HG03064 (cell line): Measurements from ENCODE around the gene LPP.
"Not testable (repeated sequence)": the region's sequence is repeated elsewhere in the genome, so short reads cannot be mapped to it uniquely, and the experiment has no call there.

ENCODE experiments used
- ATAC-seq: cut with Tn5 transposase; IDR thresholded peaks from one replicate; pipeline ENCODE4 v1.9.1; 2021; ENCODE audit warnings: low read depth; ENCODE audit not compliant: unreplicated experiment

The LPP gene

DNA sequence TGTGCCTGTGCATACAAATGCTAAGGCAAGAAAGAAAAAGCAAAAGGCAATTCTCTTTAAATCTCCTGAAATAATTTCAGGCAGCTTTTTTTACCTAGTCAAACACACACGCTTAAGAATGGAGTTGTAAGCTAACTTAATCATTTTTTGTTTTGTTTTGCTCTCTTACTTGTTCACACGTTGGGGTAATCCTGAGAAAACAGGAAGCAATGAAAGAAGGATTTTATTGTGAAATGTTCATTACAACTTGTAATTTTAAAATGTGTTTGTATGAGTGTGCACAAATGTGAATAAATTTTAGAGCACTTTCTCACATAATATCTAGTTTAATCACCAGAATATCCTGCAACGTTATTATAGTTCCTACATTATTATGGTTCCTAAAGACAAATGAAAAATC lies 263.8 kb downstream of the LPP start:
- ATAC-seq, result no peak

DNA sequence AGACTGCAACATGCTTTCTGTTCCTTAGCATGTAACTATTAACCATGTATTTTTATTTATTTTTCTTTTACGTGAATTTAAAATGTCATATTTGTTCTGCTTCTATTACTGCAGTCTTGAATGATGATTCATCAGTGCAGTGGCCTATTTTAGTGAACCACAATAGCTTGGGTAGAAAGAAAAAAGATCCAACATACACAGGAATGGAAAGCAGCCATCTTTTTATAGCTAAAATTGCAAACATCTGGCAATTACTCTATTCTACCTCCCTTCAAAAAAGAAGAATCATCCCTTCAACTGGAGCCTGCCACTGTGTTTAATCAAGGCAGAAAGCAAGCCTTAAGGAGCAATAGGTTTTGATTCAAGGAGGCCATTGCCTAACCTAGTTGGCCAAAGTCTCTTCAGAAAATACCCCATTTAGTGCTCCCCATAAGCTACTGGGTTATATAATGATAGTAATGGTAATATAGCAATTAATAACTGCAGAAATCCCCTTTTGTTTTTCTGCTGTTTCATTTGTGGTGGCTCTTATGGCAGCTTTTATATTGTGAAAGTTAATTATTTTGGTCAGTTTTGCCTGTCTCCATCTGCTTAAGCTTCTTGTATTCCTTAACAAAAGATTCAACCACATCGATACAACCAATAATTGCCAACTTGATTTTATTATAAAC lies 267.3 kb downstream of the LPP start:
- ATAC-seq, result peak; percentile 34

DNA sequence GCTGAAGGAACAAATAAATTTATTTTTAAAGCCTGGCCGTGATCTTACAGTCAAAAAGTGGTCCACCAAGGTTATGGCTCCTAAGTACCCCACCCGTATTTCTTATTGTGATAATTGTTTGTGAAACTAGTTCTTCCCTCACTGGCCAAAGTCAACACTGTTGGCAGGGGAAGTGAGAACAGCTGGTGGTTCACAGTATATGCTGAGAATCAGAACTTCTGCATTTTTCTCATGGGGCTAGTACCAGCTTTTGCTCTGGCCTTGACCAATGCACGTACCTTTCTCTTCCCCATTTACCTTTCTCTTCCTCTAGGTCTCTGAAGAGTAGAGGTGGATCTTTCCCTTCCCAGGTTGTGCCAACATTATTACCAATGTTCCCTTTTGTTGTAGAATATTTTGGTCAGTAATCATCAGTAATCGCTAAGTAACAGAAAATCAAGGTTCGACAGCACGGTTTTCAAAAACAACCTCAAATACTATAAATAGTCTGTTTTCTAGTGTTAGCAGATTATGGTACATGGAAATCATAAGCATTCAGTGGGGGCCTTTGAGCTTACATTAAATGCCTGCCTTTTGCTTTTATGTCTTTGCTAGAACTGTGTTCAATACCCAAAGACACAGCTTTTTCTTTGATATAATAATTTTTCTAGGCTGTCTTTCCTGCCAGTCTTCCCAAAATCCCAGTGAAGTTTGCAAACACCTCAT lies 268.0 kb downstream of the LPP start:
- peak; percentile 99 for ATAC-seq

DNA sequence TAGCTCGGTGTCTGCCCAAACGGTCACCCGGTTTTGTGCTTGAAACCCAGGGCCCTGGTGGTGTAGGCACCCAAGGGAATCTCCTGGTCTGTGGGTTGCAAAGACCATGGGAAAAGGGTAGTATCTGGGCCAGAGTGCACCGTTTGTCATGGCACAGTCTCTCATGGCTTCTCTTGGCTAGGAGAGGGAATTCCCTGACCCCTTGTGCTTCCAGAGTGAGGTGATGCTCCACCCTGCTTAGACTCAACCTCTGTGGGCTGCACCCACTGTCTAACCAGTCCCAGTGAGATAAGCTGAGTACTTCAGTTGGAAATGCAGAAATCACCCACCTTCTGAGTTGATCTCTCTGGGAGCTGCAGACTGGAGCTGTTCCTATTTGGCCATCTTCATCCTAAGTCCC lies 274.0 kb downstream of the LPP start:
- ATAC-seq, result not testable (repeated sequence)

DNA sequence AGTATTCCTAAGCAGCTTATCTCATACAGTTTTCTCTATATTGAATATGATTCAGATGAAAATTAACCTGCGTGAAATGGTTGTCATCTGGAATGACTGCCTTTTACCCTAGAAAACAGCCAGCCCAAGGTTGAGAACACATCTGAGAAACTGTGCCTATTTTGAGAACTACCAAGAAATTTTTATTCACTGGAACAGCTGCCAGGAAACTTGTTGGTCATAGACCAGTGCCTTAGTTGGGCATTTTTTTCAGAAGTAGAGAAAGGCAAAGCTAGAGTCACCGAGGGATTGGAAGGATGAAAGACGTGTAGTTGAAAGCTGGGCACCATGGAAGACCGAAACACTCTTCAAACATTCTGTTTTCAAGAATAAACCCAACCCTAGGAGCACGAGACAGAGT lies 277.1 kb downstream of the LPP start:
- ATAC-seq, result no peak

DNA sequence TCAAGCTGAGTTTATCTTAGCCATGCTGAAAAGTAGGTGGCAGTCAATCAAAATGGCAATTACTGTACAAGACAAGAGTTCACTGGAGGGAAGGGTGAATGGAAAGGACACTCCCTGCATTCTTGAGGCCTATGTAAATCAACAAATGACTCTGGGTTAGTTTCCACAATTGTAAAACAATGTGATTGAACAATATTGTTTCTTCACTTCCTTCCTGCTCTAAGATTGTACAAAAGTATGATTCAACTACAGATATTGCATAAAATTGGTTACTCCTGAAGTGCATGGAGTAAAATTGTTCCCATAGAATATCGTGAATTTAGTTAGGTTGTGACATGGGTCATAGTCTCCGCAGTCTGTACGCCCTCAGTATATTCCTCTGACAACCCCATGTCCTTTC lies 277.6 kb downstream of the LPP start:
- ATAC-seq, result no peak

DNA sequence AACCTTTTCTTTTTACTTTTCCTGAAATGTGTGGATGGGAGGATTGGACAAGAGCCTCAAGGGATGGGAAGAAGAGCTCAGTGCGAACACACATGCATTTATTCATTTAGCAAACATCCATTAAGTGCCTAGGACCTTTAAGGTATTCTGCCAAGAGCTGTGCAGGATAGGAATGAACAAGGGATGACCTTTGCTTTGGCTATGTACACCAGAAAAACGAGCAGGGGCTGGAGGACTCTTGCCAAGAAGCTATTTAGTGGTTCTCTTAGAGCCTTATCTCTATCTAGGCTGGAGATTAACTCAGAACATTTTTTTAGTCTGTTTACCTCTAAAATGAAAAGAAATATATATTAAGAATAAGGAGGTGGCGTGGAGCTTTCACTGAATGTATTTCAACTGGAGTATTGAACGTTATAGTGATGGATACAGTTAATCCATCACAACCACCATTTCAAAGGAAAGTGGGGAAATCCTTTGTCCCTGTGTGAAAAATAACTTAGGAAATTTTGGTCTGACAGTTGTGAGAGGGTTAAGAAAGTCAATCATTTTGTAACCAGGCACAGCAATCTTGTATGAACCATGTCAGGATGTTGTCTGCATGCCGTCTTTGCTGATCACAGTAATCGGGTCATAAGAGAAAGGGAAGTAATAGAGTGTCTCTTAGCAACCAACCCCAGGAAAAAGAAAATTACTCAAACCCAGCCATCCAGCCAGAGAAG lies 279.0 kb downstream of the LPP start:
- ATAC-seq, result no peak

DNA sequence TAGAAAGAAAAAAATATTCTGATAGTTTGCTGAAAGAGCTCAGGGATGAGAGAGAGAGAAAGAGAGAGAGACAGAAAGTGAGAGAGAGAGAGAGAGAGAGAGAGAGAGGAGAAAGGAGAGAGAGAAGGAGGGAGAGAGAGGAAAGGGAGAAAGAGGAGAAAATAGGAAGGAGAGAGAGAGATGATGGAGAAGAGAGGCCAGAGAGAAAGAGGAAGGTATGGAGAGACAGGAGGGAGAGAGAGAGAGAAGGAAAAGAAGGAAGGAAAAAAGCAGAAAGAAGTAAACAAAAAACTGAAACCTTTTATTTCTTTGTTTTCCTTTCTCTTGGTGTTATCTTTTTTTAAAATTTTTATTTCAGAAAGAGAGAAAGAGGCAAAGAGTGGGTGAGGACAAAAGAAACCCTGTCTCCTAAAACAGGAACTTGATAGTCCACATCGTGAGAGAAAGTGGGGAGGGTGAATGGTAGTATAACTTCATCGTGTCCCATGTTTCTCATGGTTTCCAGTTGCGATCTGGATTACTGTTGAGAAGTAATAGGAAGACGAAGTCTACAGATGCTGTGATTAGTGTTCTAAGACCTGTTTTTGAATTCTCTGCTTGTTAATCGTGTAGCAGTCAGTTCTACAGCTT lies 279.7 kb downstream of the LPP start:
- no peak for ATAC-seq

DNA sequence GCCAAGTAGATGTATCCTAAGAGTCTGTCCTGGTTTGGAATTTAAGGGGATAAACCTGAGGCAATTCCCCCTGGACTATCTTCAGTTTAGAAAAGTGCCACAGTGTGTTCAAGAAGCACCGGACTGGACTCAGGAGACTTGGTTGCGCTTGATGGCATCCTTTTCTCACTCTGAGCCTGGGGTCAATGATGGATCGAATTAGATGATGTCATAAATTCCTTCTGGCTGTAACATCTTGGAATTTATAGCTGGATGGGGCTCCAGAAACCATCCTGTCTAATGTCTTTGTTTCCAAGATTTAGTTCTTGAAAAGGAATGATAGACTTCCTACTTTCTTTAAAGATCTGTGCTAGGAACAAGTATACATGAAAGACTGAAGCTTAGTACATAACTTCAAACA lies 280.6 kb downstream of the LPP start:
- no peak for ATAC-seq

DNA sequence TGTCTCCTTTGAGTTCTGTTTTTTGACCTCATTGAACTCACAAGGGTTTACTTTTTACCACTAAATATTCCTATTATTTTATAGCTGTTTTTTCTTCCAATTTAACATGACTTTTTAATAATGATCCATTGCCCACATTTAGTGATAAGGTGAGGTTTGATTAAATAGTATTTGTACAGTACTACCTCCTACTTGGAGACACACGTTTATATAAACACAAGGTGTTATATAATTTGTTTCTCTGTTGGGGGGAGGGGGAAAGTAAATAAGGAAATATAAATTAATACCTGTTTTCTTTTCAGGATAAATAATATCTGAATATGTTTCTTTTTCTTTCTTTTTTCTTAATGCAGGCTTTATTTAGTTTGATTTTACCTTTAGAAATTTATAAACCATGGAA lies 281.3 kb downstream of the LPP start:
- no peak for ATAC-seq

DNA sequence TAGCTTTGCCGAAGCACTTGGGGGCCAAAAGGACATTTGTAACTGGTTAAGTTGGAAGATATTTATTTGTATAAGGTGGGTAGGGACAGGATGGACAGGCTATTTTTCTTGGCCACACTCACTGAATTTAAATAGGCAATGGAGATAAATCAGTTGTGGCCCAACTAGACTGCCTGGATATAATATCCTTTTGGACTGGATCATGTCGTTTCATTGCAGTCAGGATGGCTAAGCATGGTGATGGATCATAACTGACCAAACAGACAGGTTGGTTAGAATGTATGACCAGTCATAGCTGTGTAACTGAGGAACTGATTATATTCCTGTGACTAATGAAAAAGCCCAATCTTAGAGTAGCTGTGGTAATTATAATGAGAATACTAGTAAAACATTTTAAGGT lies 284.0 kb downstream of the LPP start:
- ATAC-seq, result no peak

DNA sequence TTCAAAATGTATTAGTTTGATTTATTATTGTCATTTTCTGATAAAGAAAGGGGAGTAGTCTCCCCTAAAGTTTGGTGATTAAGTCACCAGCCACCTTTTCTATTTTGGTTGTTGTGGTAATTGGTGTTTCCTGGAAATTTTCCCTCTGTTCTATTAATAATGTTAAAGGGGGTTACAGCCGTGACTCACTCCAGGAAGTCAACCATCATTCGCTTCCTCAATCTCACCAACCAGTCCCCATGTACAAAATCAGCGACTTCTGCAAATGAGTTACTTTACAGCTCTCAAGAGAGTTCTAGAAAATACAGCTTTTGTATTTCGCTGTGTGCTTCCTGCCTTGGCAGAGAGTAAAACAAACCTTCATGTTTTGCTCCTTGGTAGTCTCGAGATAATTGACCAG lies 285.1 kb downstream of the LPP start:
- ATAC-seq, result peak; percentile 96

DNA sequence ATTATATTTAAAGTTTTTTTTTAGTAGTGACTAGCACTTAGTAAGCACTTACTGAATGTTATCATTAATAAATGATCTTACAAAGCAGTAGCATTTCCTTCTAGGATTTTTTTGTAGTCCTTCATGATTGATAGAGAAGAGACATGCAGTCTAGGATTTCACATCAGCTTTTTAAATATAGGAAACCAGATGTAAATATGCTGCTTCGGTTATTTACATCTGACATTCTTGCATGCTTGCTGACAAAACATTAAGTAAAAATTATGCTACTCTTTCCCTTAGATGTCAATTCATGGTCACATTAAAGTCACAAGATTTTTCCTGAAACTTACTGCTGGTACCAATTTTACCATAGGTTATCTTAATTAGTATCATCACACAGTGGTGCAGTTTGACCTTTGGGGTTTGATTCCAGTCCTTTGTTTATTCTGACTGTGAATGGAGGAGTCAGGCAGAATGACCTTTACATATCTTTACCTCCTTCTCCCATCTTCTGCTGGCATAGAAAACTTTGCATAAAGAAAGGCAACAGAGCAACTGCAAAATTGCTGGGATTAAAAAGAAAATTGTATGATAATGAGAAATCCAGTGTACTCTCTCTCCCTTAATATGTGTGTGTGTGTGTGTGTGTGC lies 286.5 kb downstream of the LPP start:
- no peak for ATAC-seq

DNA sequence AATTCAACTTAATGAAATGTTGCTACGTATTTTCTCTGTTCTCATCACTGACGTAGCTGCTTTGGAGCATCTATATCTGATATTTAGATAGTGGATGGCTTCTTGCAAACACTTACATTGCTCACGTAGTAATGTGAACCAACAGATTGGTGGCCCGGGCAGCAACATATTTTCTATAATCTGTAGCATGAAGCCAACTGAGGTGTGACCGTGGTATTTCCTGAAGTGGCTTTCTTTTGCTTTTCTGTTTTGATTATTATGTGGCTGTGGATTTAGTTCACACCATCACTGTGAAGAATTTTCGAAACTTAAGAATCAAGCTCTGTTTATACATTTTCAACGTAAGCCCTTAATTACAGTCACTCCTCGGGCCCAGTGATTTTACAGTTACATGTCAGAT lies 288.5 kb downstream of the LPP start:
- ATAC-seq, result no peak

DNA sequence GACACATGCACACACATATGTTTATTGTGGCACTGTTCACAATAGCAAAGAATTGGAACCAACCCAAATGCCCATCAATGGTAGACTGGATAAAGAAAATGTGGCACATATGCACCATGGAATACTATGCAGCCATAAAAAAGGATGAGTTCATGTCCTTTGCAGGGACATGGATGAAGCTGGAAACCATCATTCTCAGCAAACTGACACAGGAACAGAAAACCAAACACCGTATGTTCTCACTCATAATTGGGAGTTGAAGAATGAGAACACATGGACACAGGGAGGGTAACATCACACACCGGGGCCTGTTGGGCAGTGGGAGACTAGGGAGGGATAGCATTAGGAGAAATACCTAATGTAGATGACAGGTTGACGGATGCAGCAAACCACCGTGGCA lies 291.2 kb downstream of the LPP start:
- not testable (repeated sequence) for ATAC-seq

DNA sequence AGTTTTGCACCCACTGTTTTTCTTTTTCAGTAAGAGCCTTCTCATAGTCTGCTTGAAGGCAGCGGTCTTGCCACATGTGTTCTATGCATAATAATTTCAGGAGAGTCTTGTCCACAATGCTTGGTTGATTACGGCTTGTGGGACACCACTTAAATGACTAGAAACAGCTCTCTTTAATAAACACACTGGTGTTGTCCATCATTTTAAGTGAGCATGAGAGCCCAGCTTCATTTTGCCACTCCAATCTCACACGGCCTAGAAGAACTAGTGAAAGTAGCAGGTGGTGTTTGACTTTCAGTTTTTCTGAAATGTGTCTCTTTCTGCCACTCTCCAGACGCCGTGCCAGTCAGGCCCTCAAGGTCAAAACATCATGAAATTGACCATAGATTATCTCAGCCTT lies 292.1 kb downstream of the LPP start:
- ATAC-seq, result peak; percentile 84

DNA sequence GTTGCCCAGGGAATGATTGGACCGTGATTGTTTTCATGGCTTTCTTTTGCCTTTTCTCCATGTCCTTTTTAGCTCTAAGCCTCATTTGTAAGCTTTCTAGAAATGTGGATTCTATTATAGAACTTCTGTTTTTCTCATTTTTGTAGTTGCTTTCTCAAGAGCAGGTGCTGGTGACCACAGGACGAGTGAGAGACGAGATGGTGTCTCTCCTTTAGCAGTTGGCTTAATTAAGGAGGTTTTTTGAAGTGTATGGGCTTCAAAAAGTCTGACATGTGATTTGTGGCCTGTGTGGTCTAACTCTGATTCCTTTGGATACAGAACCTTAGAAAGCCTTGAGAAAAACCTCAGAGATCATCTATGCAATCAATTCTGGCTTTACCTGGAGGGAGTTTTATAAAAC lies 292.8 kb downstream of the LPP start:
- no peak for ATAC-seq

DNA sequence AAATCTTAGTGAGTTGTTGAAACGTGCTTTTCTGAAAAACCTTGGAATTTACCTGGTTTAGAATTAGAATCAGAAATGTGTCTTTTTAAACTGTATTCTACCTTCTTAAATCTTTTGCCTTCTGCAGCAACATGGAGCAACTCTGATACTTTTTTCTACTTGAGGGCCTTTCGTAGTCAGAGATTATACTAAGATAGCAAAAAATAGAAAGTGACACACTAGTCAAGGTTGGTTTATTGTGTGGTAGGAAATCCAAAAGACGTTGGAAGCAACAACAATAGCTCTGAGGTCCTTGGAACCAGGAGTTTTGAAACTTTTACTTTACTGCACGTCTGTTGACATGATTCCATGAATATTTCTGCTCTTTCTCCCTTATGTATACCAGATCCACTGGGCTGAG lies 294.9 kb downstream of the LPP start:
- ATAC-seq, result no peak

DNA sequence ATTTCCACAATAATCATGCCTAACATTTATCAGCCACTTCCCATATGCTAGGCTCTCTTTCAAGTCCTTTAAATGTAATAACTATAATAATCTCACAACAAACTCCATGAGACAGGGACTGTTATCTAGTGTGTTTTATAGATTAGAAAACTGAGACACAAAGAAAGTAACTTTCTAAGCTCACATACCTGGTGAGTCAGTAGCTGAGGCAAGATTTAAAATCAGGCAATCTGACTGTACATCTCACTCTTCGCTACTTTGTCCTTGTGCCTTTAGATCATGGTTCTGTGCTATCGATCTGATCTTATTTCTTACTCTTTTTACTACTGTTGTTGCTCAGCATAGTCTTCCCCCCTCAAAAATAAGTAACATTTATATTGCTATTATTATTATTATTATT lies 295.5 kb downstream of the LPP start:
- ATAC-seq, result no peak

DNA sequence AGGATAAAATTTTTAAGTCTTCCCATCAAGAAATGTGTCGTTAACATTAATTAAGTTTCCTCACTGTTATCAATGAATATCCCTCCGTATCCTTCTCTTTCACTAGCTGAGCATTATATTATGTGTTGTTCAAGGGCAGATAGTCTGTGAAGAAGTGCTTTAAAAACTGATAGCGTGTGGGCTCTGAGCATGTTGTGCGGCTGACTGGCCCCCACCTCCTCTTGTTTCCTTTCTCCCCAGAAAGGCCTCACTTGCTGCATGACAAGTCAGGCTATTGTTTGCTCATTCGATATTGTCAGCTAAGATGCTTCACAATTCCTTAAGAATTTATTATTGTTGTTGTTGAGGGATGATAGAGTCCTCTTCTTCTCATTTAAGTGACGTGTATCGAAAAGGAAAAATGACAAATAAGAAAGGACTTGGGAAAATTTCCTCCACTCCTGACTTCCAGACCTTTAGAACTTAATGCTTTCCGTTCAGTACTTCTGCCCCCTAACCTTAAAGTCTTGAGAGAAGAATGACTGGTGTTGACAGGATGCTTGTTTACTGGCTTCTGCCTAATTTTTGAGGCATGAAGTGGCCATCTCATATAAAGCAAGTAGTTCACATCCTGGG lies 298.3 kb downstream of the LPP start:
- ATAC-seq, result no peak
